Measurements from ENCODE around the gene MUS81. TPM values are rescaled to one million over a fixed set of nuclear protein-coding genes. Genes with fewer than 3 reads are reported as not detected.

Gene MUS81
- total RNA-seq, 1 experiment from 2014 or later, result 45.9 TPM

- TF ChIP-seq ZSCAN18 (CRISPR knock-in tag; IDR thresholded peaks at IDR 0.05), result no peak
- TF ChIP-seq CREM (CRISPR knock-in tag; IDR thresholded peaks at IDR 0.05), result peak; percentile 90
- no peak for TF ChIP-seq ZNF416 (CRISPR knock-in tag; IDR thresholded peaks at IDR 0.05)
- TF ChIP-seq E2F4 (CRISPR knock-in tag; IDR thresholded peaks at IDR 0.05; ENCODE audit: borderline replicate concordance, low read depth), result no peak
- no peak for TF ChIP-seq RELA (CRISPR knock-in tag; IDR thresholded peaks at IDR 0.05; ENCODE audit: borderline replicate concordance)
- no peak for TF ChIP-seq NR2C2 (CRISPR knock-in tag; IDR thresholded peaks at IDR 0.05)
- peak; percentile 87; the same call in 1 of the 2 replicates for TF ChIP-seq FOXK1 (CRISPR knock-in tag; IDR thresholded peaks at IDR 0.05)
- no peak for TF ChIP-seq ZNF281 (CRISPR knock-in tag; IDR thresholded peaks at IDR 0.05)
- peak; percentile 57 for TF ChIP-seq CTCF (IDR thresholded peaks at IDR 0.05)
- TF ChIP-seq TCF7 (CRISPR knock-in tag; IDR thresholded peaks at IDR 0.05; ENCODE audit: low read depth), result no peak
- TF ChIP-seq OVOL2 (CRISPR knock-in tag; IDR thresholded peaks at IDR 0.05; ENCODE audit: borderline replicate concordance), result no peak
- no peak for TF ChIP-seq GABPB1 (CRISPR knock-in tag; IDR thresholded peaks at IDR 0.05)
- no peak for TF ChIP-seq JAZF1 (CRISPR knock-in tag; IDR thresholded peaks at IDR 0.05)
- TF ChIP-seq ZNF232 (CRISPR knock-in tag; IDR thresholded peaks at IDR 0.05), result no peak; the same call in 1 of the 2 replicates
- no peak for TF ChIP-seq NR1H2 (CRISPR knock-in tag; IDR thresholded peaks at IDR 0.05)
- no peak for TF ChIP-seq ERG (CRISPR knock-in tag; IDR thresholded peaks at IDR 0.05)
- TF ChIP-seq ARID4B (CRISPR knock-in tag; IDR thresholded peaks at IDR 0.05; ENCODE audit: borderline replicate concordance), result peak; percentile 93; the same call in 1 of the 2 replicates
- TF ChIP-seq TEAD1 (CRISPR knock-in tag; IDR thresholded peaks at IDR 0.05), result peak; percentile 84
- no peak for TF ChIP-seq ZNF423 (CRISPR knock-in tag; IDR thresholded peaks at IDR 0.05)
- TF ChIP-seq HMGXB4 (CRISPR knock-in tag; IDR thresholded peaks at IDR 0.05), result peak; percentile 93
- no peak for TF ChIP-seq E2F1 (CRISPR knock-in tag; IDR thresholded peaks at IDR 0.05)
These were observed 28.1 kb downstream of the MUS81 start, which contains the start of gene FIBP (continued) for GRCh38 chr11:65888163-65888814.

Data from WTC11 (cell line).